Activated CD8-positive, alpha-beta memory T cell treated with anti-CD3 and anti-CD28 coated beads for 36 hours (primary cell): ENCODE results near the gene CAB39L. TPM values are rescaled to one million over a fixed set of nuclear protein-coding genes. Genes with fewer than 3 reads are reported as not detected.

Experiments
- CTCF ChIA-PET: fragments of 350-600 bp; sonication (Branson Sonifier 250); formaldehyde crosslinking; loops from one replicate; lab custom pipeline; 2021; ENCODE audit warnings: antibody characterized with exemption; lab: Charles Lee
- POLR2A ChIA-PET: fragments of 350-600 bp; sonication (Branson Sonifier 250); formaldehyde crosslinking; loops from one replicate; lab custom pipeline; 2021; ENCODE audit warnings: antibody characterized with exemption; lab: Charles Lee
- total RNA-seq, 2 experiments: library from RNA; stranded (reverse); gene quantifications; one replicate each; pipeline ENCODE4 v1.2.3, GENCODE V29; 2021

CAB39L gene
- total RNA-seq, 2 experiments from 2014 or later: 5.6 to 5.7 TPM

- ChIA-PET POLR2A (interaction anchor here (0.6 to 4.7 kb wide), 7 partner anchors 51 to 469 kb away, joined by 3 to 59 read pairs (median 3); partner anchors contain the start of genes FNDC3A, PHF11 and RCBTB1), CTCF (interaction anchor here (0.5 to 0.9 kb wide), 2 partner anchors 47 to 913 kb away, joined by 3 to 5 read pairs; no protein-coding TSS in a partner anchor)
Observed at GRCh38 chr13:49444524-49445395, 896 bp upstream of the CAB39L start.

DNA sequence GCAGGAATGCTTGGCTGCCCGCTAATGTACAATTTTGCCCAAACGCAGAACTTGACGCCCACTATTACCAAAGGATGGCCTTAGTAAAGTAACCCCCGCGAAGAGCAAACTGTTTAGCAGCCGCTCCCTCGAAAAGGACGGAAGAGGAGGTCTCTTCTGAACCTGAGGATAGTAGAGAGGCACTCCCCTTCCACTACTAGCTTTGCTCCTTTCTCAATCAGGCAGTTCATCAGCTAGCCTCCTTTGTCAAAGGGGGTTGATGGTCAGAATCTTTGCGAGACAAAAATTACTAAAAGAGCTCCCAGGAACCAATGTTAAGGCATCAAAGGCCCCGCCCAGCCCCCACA, 534 bp downstream of the CAB39L start:
- POLR2A ChIA-PET: interaction anchor here (0.6 to 4.7 kb wide), 10 partner anchors 9 to 1210 kb away, joined by 3 to 59 read pairs (median 4); partner anchors contain the start of genes ARL11, FNDC3A, ITM2B and PHF11

GRCh38 chr13:49441846-49442245, 2.0 kb downstream of the CAB39L start:
- ChIA-PET POLR2A (interaction anchor here (1.4 to 4.7 kb wide), 2 partner anchors 13 to 54 kb away, joined by 4 to 59 read pairs; partner anchors contain the start of gene PHF11), CTCF (no interaction called here)

More for the DNA sequence above, 534 bp downstream of the CAB39L start:
- CTCF ChIA-PET: no interaction called here

DNA sequence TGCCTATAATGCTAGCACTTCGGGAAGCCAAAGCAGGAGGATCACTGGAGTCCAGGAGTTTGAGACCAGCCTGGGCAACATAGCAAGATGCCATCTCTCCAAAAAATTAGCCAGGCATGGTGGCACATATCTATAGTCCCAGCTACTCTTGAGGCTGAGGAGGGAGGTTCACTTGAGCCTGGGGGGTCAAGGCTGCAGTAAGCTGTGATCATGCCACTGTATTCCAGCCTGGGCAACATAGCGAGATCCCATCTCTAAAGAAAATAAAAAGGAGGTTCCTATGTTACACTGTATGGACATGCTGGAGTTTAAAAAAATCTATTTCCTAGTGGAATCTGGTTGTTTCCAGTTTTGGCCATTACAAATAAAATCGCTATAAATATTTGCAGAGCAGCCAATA, 2.6 kb downstream of the CAB39L start:
- CTCF ChIA-PET: no interaction called here
- POLR2A ChIA-PET: no interaction called here

- CTCF ChIA-PET: interaction anchor here (0.7 kb wide), 1 partner anchor 486 kb away, joined by 5 read pairs; no protein-coding TSS in a partner anchor
Observed at GRCh38 chr13:49439609-49440008, 4.3 kb downstream of the CAB39L start.

GRCh38 chr13:49437705-49438104, 6.2 kb downstream of the CAB39L start:
- CTCF ChIA-PET: no interaction called here
- POLR2A ChIA-PET: no interaction called here

More at GRCh38 chr13:49439609-49440008, 4.3 kb downstream of the CAB39L start:
- POLR2A ChIA-PET: interaction anchor here (0.7 kb wide), 1 partner anchor 66 kb away, joined by 14 read pairs; no protein-coding TSS in a partner anchor

DNA sequence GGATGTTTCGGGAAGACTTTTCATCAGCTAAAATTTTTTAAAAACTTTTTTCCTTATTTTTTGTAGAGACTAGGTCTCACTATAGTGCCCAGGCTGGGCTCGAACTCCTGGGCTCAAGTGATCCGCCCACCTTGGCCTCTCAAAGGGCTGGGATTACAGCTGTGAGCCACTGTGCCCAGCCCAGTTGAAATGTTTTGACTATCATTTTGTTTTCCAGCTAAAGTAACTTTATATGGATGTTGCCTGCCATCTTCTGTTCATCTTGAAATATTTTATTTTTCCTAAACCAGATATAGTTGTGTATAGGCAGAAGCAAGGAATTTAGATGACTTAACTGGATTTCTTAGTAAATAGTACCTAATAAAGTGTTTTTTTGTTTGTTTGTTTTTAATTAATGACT, 7.0 kb downstream of the CAB39L start:
- ChIA-PET CTCF (interaction anchor here (0.5 kb wide), 1 partner anchor 29 kb away, joined by 3 read pairs; no protein-coding TSS in a partner anchor), POLR2A (no interaction called here)

DNA sequence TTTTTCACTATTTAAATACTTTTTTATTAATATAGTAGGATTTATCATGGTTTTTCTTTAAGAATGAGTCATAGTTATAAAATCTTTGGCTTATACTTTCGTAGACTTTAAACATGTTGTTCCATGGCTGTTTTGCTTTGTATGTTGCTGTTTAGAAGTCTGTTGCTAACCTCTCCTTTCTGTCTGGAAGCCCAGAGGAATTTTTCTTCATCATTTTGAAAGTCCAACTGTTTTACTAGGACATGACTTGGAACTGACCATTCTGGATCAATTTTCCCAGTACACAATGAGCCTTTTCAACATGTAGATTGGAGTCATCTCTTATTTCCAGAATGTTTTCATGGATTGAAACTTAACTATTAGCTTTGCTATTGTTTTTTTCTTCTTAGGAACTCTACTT, 7.9 kb downstream of the CAB39L start:
- ChIA-PET CTCF (no interaction called here), POLR2A (no interaction called here)

- CTCF ChIA-PET: no interaction called here
- POLR2A ChIA-PET: interaction anchor here (0.6 kb wide), 1 partner anchor 84 kb away, joined by 3 read pairs; no protein-coding TSS in a partner anchor
Observed at GRCh38 chr13:49429121-49429520, 14.7 kb downstream of the CAB39L start.

- CTCF ChIA-PET: no interaction called here
- POLR2A ChIA-PET: interaction anchor here (0.6 kb wide), 1 partner anchor 85 kb away, joined by 3 read pairs; no protein-coding TSS in a partner anchor
Observed at GRCh38 chr13:49428041-49428763, 15.7 kb downstream of the CAB39L start.

GRCh38 chr13:49424011-49424560, 19.8 kb downstream of the CAB39L start:
- ChIA-PET CTCF (no interaction called here), POLR2A (no interaction called here)

DNA sequence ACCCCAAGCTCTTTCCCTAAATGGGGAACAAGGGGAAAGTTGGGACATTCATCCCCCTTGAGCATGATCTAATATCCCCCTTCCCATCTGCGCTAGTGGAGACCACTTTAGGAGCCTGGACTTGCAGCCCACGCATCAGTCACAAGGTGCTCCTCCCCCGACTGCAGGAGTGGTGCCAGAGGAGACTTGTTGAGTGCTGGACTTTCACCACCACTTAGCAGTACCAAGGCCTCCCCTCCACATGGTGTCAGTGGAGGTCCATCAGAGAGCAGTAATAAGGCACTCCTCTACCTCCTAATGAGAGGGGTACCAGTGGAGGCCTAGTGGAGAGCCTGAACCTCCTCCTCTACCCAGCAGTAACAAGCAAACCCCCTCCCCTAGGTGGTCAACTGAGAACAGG, 22.5 kb downstream of the CAB39L start:
- POLR2A ChIA-PET: no interaction called here
- CTCF ChIA-PET: interaction anchor here (1.3 kb wide), 1 partner anchor 183 kb away, joined by 3 read pairs; no protein-coding TSS in a partner anchor

- CTCF ChIA-PET: no interaction called here
- POLR2A ChIA-PET: no interaction called here
Observed at GRCh38 chr13:49419276-49419675, 24.6 kb downstream of the CAB39L start.

GRCh38 chr13:49418206-49418605, 25.7 kb downstream of the CAB39L start:
- CTCF ChIA-PET: no interaction called here

GRCh38 chr13:49417161-49417560, 26.7 kb downstream of the CAB39L start:
- CTCF ChIA-PET: no interaction called here
- POLR2A ChIA-PET: no interaction called here

More at GRCh38 chr13:49418206-49418605, 25.7 kb downstream of the CAB39L start:
- POLR2A ChIA-PET: no interaction called here

DNA sequence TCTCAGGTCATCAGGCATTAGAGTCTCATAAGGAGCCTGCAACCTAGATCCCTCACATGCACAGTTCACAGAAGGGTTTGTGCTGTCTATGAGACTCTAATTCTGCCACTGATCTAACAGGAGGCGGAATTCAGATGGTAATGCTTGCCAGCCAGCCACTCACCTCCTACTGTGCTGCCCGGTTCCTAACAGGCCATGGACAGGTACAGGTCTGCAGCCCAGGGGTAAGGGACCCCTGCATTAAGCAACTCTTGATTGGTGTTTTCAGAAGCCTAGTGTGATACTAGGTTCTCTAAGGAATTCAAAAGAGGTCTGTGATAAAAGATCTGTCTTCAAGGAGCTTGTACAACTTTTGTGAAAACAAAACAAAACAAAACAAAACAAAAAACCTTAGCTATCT, 31.1 kb downstream of the CAB39L start:
- ChIA-PET POLR2A (no interaction called here), CTCF (interaction anchor here (0.6 kb wide), 1 partner anchor 51 kb away, joined by 4 read pairs; no protein-coding TSS in a partner anchor)

- POLR2A ChIA-PET: no interaction called here
- CTCF ChIA-PET: no interaction called here
Observed at GRCh38 chr13:49411353-49411752, 32.5 kb downstream of the CAB39L start.

GRCh38 chr13:49410477-49410876, 33.4 kb downstream of the CAB39L start:
- CTCF ChIA-PET: no interaction called here
- POLR2A ChIA-PET: no interaction called here

DNA sequence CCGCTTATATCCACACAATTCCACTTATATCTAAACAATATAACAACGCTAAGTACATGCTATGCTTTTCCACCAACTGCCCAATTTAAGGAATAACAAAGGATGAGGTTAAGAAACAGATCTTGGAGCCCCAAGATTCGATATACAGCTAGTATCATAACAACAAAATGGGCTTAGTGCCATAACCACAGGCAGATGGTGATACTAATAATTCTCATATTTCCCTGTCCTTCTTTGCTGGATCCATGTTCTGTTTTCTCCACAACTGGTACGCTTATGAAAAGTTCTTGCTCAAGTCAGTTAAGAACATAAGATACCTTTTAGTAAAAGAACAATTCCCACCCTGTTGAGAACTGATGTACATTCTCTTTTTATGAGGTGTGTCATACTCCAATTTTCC, 33.9 kb downstream of the CAB39L start:
- ChIA-PET POLR2A (no interaction called here), CTCF (no interaction called here)
